ENCODE data around the gene KIAA0232.

The KIAA0232 gene

DNA sequence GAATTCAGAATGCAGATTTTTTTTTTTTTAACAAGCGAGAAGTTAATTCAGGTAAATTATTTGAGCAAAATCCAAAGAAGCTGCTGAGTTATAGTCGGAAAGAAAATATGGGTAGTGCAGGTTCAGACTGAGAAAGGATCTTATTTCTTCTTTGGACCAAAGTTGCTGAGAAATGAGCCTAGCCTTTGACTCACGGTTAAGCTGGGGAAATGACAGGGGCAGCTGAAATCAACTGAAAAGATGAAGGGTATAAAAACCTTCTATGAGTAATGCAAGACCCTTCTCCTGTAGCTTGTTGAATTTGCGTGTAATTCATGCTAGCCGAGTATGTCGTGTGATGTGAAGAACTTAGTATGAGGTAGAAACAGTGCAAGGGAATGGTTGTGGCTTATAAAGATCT, 63.0 kb downstream of the KIAA0232 start:
- no peak for DNase-seq (ENCODE audit: low read depth in 2 of 2)

DNA sequence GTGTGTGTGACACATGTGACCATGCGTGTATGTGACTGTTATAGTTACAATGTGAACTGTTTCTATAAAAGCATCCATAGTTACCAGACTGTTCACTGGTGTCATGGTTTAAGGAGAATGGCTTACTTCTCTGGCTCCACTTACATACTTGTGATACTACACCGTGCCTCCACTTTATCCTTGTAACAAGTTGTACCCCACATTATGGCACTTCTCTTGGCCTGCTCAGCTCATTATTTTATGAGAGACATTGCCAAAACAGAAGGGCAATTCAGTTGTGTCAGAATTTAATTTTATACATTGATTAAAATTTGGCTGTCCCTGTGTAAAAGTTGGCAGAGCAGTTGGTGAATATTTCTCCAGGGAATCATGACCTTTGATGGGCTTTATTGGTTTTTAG, 64.7 kb downstream of the KIAA0232 start:
- no peak for DNase-seq (ENCODE audit: low read depth in 2 of 2)

DNA sequence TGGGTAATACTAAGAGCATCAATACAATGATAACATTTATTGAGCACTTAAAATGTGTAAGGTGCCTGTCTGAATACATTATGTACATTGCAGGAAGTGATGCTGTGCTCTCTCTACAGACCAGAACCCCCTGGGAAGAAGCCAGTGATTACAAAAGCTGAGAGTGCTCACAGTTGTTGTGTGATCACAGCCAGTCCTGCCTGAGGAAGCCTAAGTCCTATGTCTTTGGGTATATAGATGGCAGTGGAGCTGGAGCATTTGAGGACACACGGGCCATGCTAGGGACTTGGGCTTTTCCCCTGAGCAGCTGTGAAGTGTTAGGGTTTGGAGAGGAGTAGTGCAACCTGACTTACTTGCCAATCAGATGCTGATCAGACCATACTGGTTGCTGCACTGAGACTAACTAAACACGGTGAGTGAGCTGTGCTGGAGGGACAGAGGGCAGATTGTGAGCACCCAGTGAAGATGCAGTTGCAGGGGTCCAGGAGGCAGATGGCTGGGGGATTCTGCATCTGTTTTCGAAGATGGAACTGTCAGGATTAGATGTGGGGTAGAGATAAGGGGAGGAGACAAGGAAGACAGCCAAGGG, 66.3 kb downstream of the KIAA0232 start:
- no peak for DNase-seq (ENCODE audit: low read depth in 2 of 2)

DNA sequence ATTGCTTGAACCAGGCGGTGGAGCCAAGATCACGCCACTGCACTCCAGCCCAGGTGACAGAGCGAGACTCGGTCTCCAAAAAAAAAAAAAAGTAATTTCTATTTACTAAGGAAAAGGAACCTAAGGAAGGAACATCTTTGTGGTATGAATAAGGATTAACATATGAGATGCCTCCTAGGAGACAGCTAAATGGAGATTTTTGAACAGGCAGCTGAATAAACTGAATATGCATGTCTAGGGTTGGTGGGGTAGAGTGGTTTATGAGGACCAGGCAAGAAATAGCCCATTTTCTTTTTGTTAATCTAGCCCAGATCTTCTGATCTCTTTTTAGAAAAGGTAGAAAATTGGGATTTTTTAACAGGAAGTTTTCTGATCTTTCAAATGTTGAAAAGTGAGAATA, 67.2 kb downstream of the KIAA0232 start:
- no peak for DNase-seq (ENCODE audit: low read depth in 2 of 2)

GRCh38 chr4:6851431-6851830, 68.9 kb downstream of the KIAA0232 start:
- DNase-seq (ENCODE audit: low read depth in 2 of 2), result no peak

GRCh38 chr4:6851962-6852361, 69.4 kb downstream of the KIAA0232 start:
- DNase-seq (ENCODE audit: low read depth in 2 of 2), result no peak

- no peak for DNase-seq (ENCODE audit: low read depth in 2 of 2)
Observed at GRCh38 chr4:6852582-6852981, 70.1 kb downstream of the KIAA0232 start.

- DNase-seq (ENCODE audit: low read depth in 2 of 2), result no peak
Observed at GRCh38 chr4:6854098-6854744, 71.7 kb downstream of the KIAA0232 start.

DNA sequence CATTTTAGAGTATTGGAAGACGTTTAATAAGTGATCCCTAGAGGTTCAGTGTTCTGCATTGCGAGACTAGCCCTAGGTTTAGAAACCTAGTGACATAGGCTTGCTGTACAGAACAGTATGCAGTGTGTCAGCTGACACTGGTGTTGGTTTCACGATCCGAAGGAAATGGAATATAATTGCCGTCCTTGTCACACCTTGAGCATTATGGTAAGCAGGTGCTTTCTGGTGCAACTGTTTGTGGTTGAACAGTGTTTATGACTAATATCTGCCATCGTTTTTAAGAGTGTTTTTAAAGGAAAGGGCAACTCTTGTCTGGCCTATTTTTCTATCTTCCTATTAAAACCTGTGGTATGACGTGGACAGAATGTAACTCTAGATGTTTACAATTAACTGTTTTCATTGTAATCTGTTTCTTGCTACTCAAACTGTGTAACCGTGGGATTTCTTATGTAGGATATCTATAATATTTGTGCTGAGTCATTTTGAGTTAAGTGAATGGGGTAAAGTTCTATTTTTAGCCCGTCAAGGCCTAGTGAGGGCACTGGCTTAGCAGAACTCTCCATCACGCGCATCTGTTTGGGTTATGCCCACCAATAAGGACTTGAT, 73.3 kb downstream of the KIAA0232 start:
- DNase-seq (ENCODE audit: low read depth in 2 of 2), result peak in 1 of 2 experiments; percentile 12

- DNase-seq (ENCODE audit: low read depth in 2 of 2), result no peak
Observed at GRCh38 chr4:6856391-6856790, 73.9 kb downstream of the KIAA0232 start.

- no peak for DNase-seq (ENCODE audit: low read depth in 2 of 2)
Observed at GRCh38 chr4:6857009-6857882, 74.7 kb downstream of the KIAA0232 start.

DNA sequence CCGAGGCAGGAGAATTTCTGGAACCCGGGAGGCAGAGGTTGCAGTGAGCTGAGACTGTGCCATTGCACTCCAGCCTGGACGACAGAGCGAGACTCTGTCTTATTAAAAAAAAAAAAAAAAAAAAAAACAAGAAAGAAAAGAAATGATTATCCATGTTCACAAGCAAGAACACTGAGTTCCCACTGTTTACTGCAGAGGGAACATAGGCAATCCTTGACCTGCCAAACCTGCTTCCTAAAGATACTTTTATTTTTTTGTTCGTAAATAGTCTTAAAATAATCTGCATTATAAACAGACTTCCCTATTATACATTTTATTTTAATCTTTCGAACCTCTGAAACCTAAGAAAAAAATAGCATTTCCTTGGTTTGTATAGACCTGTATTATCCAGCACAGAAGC, 76.5 kb downstream of the KIAA0232 start:
- no peak for DNase-seq (ENCODE audit: low read depth in 2 of 2)

- DNase-seq (ENCODE audit: low read depth in 2 of 2), result no peak
Observed at GRCh38 chr4:6859543-6859942, 77.0 kb downstream of the KIAA0232 start.

GRCh38 chr4:6868386-6868785, 85.9 kb downstream of the KIAA0232 start:
- no peak for DNase-seq (ENCODE audit: low read depth in 2 of 2)

GRCh38 chr4:6869944-6870343, 87.4 kb downstream of the KIAA0232 start:
- DNase-seq (ENCODE audit: low read depth in 2 of 2), result no peak

GRCh38 chr4:6873291-6873690, 90.8 kb downstream of the KIAA0232 start:
- no peak for DNase-seq (ENCODE audit: low read depth in 2 of 2)

GRCh38 chr4:6873792-6874461, 91.4 kb downstream of the KIAA0232 start:
- no peak for DNase-seq (ENCODE audit: low read depth in 2 of 2)

DNA sequence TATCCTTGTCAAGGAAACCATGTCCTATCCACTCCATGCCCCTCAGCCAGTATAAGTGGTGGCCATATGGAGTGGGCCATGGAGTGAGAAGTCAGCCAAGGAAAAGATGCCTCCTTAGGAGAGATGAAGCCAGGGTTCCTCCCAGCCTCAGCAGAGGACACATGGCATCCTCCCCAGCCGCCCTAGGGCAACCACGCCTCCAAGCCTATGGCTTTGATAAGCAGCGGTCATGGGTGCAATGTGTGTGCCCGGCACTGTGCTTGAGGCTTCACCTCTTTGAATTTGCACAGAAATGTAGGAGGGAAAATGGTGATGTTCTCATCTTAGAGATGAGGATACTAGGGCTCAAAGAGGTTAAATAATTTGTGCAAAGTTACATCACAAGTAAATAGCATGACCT, 92.5 kb downstream of the KIAA0232 start:
- DNase-seq (ENCODE audit: low read depth in 2 of 2), result no peak

- DNase-seq (ENCODE audit: low read depth in 2 of 2), result no peak
Observed at GRCh38 chr4:6875431-6875831, 92.9 kb downstream of the KIAA0232 start.

DNA sequence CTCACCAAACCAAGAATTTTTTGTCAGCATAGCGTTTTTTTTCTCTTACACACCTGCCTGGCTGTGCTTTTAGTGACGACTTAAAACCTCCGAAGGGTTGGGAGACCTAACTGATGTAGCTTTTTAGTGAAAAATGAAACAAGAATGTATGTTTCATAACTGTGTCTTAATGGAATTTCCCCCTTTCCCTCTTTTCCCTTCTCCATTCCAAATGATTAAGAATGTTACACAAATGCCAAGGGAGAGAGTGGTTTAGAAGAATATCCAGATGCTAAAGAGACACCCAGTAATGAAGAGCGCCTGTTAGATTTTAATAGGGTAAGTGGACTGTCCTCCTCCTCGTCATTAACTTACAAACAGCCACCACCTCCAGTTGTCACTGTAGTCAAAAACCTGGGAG, 93.9 kb downstream of the KIAA0232 start:
- DNase-seq (ENCODE audit: low read depth in 2 of 2), result no peak

GRCh38 chr4:6877067-6877466, 94.5 kb downstream of the KIAA0232 start:
- no peak for DNase-seq (ENCODE audit: low read depth in 2 of 2)
